Measurements from ENCODE around the gene LRP1B. TPM values are rescaled to one million over a fixed set of nuclear protein-coding genes. Genes with fewer than 3 reads are reported as not detected.

Gene LRP1B
- total RNA-seq, 2 donors from 2014 or later: 0.02 TPM; not detected in 1

DNA sequence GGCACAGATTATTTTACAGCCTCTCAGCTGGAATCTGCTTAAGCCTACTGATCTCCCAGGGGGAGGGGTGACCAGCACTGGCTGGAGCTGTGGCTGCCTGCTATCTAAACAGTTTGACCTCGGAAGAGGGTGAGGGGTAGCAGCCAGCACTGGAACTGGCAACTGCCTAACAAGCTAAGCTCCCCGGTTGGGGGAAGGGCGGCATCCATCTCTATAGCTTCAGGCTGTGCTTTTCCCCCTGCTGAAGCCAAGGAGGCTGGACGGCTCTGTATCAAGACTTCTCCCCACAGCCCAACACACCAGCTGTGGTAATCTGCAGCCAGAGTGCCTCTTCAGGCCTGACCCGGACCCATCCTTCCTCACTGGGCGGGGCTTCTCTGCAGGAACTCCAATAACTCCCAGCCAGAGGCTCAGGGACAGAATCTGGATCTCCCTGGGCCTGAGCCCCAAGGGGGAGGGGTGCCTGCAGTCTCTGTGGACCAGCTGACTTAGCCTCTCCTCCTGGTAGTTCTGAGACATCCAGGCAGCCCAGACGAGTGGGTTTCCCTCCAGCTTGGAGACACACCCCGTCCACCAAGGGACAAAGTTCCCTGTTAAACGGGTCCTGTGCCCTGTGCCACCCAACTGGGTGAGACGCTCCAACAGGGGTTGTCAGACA lies 560.2 kb downstream of the LRP1B start:
- no peak overlapping the region for H3K4me3 Mint-ChIP-seq
- DNase-seq (no peak), ATAC-seq (no peak)
- H3K27me3 Mint-ChIP-seq: no peaks in the 10 kb centered on the region
- no peak overlapping the region for H3K27ac Mint-ChIP-seq
- no peaks in the 10 kb centered on the region for H3K9me3 ChIP-seq (ENCODE audit: control insufficient read depth, low read length, poor library complexity, severe bottlenecking)
- no peaks in the 10 kb centered on the region for H3K4me1 Mint-ChIP-seq
- H3K36me3 Mint-ChIP-seq (ENCODE audit: low read depth): no peaks in the 10 kb centered on the region

DNA sequence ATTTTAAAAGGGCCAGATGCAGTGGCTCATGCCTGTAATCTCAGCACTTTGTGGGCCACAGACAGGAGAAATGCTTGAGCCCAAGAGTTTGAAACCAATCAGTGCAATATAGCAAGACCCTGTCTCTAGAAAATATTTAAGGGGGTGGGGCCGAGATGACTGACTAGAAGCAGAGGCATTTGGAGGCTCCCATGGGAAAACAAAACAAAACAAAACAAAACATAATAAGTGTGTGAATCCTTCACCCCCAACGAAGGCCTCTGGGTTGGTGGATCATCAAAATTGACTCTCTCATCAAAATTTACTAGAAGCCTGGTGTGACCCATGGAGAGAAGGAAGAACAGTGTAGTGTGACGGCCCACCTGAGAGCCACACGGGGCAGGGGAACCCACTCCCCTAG lies 560.9 kb downstream of the LRP1B start:
- H3K4me1 Mint-ChIP-seq: no peaks in the 10 kb centered on the region
- H3K4me3 Mint-ChIP-seq: no peak overlapping the region
- no peak overlapping the region for H3K27ac Mint-ChIP-seq
- H3K9me3 ChIP-seq (ENCODE audit: control insufficient read depth, low read length, poor library complexity, severe bottlenecking): no peaks in the 10 kb centered on the region
- H3K27me3 Mint-ChIP-seq: no peaks in the 10 kb centered on the region
- DNase-seq (no peak), ATAC-seq (no peak)
- no peaks in the 10 kb centered on the region for H3K36me3 Mint-ChIP-seq (ENCODE audit: low read depth)

DNA sequence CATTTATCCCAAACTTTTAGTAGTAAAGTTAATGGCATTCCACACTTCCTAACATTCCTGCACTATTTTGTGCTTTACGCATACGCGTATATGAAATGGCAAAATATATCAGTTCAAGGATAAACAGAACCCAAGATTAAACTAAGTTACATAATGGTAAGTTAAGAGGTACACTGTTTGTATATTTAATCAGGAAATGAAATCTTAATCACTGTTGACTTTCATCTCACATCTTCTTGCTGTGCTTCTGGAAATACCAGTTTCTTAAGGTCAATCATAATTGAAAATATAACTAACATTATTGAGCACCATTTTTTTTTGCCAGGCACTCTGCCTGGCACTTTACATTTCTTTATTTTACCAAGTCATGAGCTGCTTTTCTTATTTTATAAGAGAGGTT lies 565.2 kb downstream of the LRP1B start:
- no peaks in the 10 kb centered on the region for H3K27me3 Mint-ChIP-seq
- H3K9me3 ChIP-seq (ENCODE audit: control insufficient read depth, low read length, poor library complexity, severe bottlenecking): no peaks in the 10 kb centered on the region
- ATAC-seq (no peak), DNase-seq (no peak)
- no peaks in the 10 kb centered on the region for H3K4me1 Mint-ChIP-seq
- H3K27ac Mint-ChIP-seq: no peak overlapping the region
- no peaks in the 10 kb centered on the region for H3K36me3 Mint-ChIP-seq (ENCODE audit: low read depth)
- no peak overlapping the region for H3K4me3 Mint-ChIP-seq

DNA sequence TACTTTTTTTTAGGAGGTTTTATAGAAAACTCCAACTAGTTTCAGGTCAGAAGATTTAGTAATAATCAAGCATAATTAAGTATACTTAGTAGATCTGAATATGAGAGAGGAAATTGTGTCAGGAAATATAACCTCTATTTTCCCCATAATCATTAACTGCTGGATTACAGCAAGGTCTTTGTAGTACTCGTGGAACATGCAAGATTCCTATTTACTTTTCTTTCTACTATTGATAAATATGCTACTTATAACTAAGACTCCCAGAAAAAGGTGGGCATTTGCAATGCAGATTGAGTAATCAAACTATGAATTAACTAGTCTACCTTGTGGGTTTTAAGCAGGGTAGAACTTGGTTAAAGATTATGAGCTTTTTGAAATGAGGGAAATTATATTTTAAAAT lies 570.1 kb downstream of the LRP1B start:
- H3K9me3 ChIP-seq (ENCODE audit: control insufficient read depth, low read length, poor library complexity, severe bottlenecking): no peaks in the 10 kb centered on the region
- H3K27ac Mint-ChIP-seq: no peak overlapping the region
- H3K4me3 Mint-ChIP-seq: no peak overlapping the region
- no peak for DNase-seq
- H3K27me3 Mint-ChIP-seq: no peaks in the 10 kb centered on the region
- H3K36me3 Mint-ChIP-seq (ENCODE audit: low read depth): no peaks in the 10 kb centered on the region
- no peak for ATAC-seq
- no peaks in the 10 kb centered on the region for H3K4me1 Mint-ChIP-seq

DNA sequence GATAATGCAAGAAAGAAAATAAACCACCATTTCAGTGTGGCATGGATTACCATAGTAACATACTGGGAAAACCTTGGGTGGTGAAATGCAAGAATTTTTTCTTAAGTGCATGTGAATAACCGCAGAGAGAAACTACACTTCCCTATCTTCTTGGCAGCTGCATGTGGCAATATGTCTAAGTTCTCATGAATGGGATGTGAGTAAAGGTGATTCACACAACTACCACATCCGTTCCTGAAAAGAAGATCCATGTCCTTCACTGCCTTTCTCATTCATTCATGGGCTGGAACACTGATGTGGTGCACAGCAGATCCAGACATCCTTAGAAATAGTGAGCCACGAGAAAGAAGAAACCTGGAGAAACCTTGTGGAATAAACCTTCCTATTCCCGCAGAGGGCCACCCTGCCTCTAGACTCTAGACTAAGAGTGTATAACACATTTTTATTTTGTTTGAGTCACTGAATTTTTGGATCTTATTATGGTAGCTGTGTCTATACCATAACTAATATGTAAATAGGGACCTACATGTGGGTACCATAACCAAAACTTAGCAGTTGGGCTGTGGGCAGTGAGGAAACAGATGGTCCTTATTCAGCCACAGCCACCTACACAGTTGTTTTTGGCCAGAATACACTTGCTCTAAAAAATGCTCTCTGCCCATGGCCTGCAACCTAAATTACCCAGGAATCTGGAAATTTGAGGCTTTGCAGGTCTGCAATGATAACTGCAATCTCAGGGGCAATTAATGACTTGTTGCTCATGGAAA lies 573.3 kb downstream of the LRP1B start:
- Mint-ChIP-seq H3K27me3 (no peaks in the 10 kb centered on the region), H3K36me3 (ENCODE audit: low read depth) (no peaks in the 10 kb centered on the region), H3K4me3 (no peak overlapping the region), H3K4me1 (no peaks in the 10 kb centered on the region), H3K27ac (no peak overlapping the region)
- DNase-seq: no peak
- H3K9me3 ChIP-seq (ENCODE audit: control insufficient read depth, low read length, poor library complexity, severe bottlenecking): no peaks in the 10 kb centered on the region
- no peak for ATAC-seq

DNA sequence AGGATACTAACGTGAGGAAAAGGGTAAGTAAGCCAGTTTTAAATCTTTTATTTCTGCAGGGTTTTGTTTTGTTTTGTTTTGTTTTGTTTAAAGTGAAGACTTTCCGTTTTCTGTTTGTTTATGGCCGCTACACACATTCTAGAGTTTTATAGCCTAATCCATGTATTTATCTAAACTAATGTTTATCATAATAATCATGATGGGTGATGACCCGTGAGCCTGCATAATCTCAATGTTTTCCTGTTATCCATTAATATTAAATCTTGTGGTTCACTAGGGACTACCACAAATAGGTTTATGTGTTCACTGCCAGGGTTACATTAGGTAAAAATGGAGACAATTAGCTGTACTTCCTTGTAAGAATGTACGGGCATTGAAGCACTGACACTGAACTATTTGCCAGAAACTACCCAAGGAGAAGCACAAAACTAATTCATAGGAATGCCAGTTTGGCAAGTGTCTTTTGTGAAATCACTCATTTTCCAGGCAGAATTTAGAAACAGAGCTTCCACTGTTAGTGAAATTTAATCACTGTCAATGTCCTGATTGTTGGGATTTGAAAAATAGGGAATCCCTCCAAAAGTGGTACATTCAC lies 574.8 kb downstream of the LRP1B start:
- Mint-ChIP-seq H3K4me1 (no peaks in the 10 kb centered on the region), H3K36me3 (ENCODE audit: low read depth) (no peaks in the 10 kb centered on the region), H3K27me3 (no peaks in the 10 kb centered on the region), H3K4me3 (no peak overlapping the region), H3K27ac (no peak overlapping the region)
- no peak for ATAC-seq
- no peaks in the 10 kb centered on the region for H3K9me3 ChIP-seq (ENCODE audit: control insufficient read depth, low read length, poor library complexity, severe bottlenecking)
- no peak for DNase-seq

DNA sequence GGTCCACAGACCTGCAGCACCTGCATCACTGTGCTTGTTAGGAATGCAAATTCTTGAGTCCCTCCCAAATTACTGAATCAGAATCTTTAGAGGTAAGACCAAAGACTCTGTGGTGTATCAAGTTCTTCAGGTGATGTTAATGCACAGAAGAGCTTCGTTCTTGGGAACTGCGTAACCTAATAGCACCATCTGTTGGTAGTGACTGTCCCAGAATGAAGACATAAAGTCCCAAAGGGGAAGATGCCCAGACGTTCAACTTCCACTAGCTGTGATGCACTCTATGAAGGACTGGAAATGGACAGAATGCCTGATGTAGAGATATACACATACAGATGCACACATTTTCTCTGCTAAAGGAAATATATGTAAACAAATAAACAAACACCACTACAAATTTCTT lies 576.0 kb downstream of the LRP1B start:
- H3K36me3 Mint-ChIP-seq (ENCODE audit: low read depth): no peaks in the 10 kb centered on the region
- no peak overlapping the region for H3K27ac Mint-ChIP-seq
- H3K9me3 ChIP-seq (ENCODE audit: control insufficient read depth, low read length, poor library complexity, severe bottlenecking): no peaks in the 10 kb centered on the region
- H3K4me1 Mint-ChIP-seq: no peaks in the 10 kb centered on the region
- no peak overlapping the region for H3K4me3 Mint-ChIP-seq
- ATAC-seq (no peak), DNase-seq (no peak)
- H3K27me3 Mint-ChIP-seq: no peaks in the 10 kb centered on the region

DNA sequence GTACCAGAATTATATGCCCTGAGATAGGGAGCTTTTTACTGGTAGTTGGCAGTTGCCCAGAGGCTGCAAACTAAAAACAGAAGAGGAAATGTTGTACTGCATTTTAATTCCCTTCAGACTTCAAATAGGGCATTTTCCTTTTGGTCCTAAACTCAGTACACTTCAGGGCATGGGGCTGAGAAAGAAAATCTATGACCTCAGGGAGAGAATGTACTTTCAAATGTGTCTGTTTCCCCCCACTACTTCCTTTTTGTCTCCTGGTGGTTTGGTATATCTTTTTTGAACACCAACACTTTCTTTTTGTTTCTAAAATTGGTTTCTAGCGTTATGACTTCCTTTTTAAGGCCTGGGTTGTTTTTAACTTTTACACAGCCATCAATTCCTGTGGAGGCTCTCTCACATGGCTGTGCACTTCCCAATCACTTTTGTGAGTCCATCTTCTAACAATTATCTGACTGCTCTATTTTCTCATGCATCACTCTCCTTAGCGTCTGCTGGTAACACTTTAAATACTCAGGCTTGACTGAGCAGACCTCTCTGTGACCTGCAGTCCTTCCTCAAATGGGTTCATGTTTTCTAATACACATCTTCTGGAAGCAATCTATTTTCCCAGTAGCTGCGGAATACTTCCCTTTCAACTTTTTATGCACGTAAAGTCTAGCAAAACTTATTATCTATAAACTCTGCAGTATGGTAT lies 596.0 kb downstream of the LRP1B start:
- ATAC-seq (no peak), DNase-seq (no peak)
- H3K27me3 Mint-ChIP-seq: no peaks in the 10 kb centered on the region
- no peak overlapping the region for H3K4me3 Mint-ChIP-seq
- H3K9me3 ChIP-seq (ENCODE audit: control insufficient read depth, low read length, poor library complexity, severe bottlenecking): no peaks in the 10 kb centered on the region
- H3K36me3 Mint-ChIP-seq (ENCODE audit: low read depth): no peaks in the 10 kb centered on the region
- H3K27ac Mint-ChIP-seq: no peak overlapping the region
- no peaks in the 10 kb centered on the region for H3K4me1 Mint-ChIP-seq

DNA sequence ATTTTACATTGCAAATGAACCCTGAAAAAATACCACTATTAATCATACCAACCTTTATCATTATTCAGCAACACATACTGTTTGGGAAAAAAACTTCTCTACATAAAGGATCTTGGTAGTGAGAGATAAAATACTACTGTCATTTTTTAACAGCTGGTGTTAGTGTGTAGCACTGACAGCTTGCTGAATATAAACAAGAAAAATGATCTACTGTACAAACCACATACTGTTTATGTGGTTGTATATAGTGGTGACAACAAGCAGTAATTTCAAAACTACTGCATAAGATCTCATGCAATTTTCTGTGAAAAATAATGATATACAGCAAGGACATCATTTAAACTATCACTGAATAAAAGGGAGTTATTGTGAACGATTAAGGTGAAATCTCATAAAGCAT lies 601.2 kb downstream of the LRP1B start:
- Mint-ChIP-seq H3K27ac (no peak overlapping the region), H3K4me3 (no peak overlapping the region), H3K36me3 (ENCODE audit: low read depth) (no peaks in the 10 kb centered on the region), H3K27me3 (no peaks in the 10 kb centered on the region), H3K4me1 (no peaks in the 10 kb centered on the region)
- DNase-seq: no peak
- ATAC-seq: no peak
- no peaks in the 10 kb centered on the region for H3K9me3 ChIP-seq (ENCODE audit: control insufficient read depth, low read length, poor library complexity, severe bottlenecking)

DNA sequence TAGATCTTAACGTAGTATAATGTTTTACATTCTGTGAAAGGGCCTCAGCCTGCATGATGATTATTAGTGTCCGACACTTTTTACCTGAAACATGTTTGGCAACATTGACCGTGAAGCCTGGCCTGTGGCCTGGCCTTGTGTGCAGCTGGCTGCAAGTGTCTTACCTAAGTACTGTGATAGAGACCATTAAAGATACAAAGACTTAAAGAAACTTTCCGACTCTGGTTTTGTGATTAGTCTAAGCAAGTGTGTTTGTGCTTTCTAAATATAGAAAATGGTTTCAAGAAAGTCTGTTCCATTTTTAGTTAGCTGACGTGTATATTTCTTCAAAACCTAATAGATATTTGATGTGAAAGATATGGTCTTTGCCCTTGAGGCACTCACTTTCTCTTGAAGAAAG lies 601.8 kb downstream of the LRP1B start:
- H3K27me3 Mint-ChIP-seq: no peaks in the 10 kb centered on the region
- no peaks in the 10 kb centered on the region for H3K4me1 Mint-ChIP-seq
- no peak for DNase-seq

DNA sequence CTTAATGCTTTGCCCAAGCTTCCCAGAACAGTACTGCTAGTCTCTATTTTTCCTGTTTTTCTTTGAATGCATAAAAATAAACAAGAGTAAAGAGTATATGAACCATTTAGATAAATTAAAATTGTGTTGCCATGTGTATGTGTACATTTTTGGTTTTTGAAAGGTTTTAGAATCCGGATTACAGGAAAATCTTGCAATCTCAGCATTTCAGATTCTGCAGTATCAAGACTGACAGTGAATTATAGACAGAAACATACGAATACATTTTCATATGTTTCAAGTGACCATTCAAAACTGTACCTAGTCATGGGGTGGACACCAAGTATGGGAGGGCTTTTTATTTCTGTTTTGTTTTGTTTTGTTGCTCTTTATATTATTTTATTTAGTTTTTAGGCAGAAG lies 604.1 kb downstream of the LRP1B start:
- ATAC-seq (no peak), DNase-seq (no peak)
- Mint-ChIP-seq H3K27me3 (no peaks in the 10 kb centered on the region), H3K36me3 (ENCODE audit: low read depth) (no peaks in the 10 kb centered on the region), H3K4me3 (no peak overlapping the region), H3K4me1 (no peaks in the 10 kb centered on the region), H3K27ac (no peak overlapping the region)
- no peaks in the 10 kb centered on the region for H3K9me3 ChIP-seq (ENCODE audit: control insufficient read depth, low read length, poor library complexity, severe bottlenecking)

More for the DNA sequence above, 601.8 kb downstream of the LRP1B start:
- Mint-ChIP-seq H3K36me3 (ENCODE audit: low read depth) (no peaks in the 10 kb centered on the region), H3K4me3 (no peak overlapping the region), H3K27ac (no peak overlapping the region)
- no peak for ATAC-seq
- no peaks in the 10 kb centered on the region for H3K9me3 ChIP-seq (ENCODE audit: control insufficient read depth, low read length, poor library complexity, severe bottlenecking)

DNA sequence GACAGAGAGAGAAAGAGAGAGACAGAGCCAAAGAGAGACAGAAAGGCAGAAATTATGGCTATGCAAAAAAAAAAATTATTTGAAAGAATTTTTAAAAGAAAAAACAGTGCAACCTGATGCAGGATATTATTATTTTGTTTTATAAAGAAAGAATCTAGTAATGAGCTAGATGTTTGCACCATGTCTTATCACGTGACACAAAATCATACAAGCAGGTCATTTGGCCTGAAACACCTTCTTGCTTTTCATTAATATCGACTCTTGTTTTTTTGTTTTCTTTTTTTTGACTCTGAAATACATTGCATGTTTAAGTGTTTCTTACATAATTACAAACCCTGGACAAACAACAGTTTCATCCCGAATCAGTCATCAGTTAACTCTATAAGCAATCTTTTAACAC lies 606.0 kb downstream of the LRP1B start:
- H3K9me3 ChIP-seq (ENCODE audit: control insufficient read depth, low read length, poor library complexity, severe bottlenecking): peaks cover 2% of the 10 kb centered on the region
- ATAC-seq (no peak), DNase-seq (no peak)
- Mint-ChIP-seq H3K4me3 (no peak overlapping the region), H3K36me3 (ENCODE audit: low read depth) (no peaks in the 10 kb centered on the region), H3K27ac (no peak overlapping the region), H3K4me1 (no peaks in the 10 kb centered on the region), H3K27me3 (no peaks in the 10 kb centered on the region)

DNA sequence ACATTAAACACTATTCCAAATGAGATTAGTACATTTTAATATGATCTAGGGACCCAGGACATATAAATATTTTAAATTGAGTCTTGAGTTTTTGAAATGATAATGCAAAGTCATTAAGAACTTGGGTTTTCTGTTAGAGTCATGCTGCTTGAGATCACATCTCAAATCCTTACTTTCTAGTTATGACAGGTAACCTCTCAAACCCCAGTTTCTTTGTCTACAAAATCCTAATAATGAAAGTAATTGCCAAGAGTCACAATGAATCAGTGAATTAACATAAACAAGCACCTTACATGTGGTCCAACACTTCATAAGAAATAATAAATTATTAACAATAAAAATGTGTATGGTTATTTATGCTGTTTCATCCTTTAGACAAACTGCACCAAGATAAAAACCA lies 607.6 kb downstream of the LRP1B start:
- no peak for DNase-seq
- peaks cover 2% of the 10 kb centered on the region for H3K9me3 ChIP-seq (ENCODE audit: control insufficient read depth, low read length, poor library complexity, severe bottlenecking)
- Mint-ChIP-seq H3K27me3 (no peaks in the 10 kb centered on the region), H3K4me1 (no peaks in the 10 kb centered on the region), H3K36me3 (ENCODE audit: low read depth) (no peaks in the 10 kb centered on the region), H3K4me3 (no peak overlapping the region), H3K27ac (no peak overlapping the region)
- no peak for ATAC-seq

All from T-helper 17 cell (primary cell).